NCI-H2227 (cell line): ENCODE data around the gene KIDINS220.
A peak's percentile ranks its signal among the peaks of the same experiment; 100 is the strongest.
"Not testable (repeated sequence)": the region's sequence is repeated elsewhere in the genome, so short reads cannot be mapped to it uniquely, and the experiment has no call there.

Experiments
- DNase-seq: peaks from one replicate; lab custom pipeline; 2025; ENCODE audit not compliant: unreplicated experiment; lab: John Stamatoyannopoulos, UW

The KIDINS220 gene

GRCh38 chr2:8754106-8754776, 83.2 kb downstream of the KIDINS220 start:
- peak; percentile 27 for DNase-seq

GRCh38 chr2:8753609-8754008, 83.8 kb downstream of the KIDINS220 start:
- peak; percentile 37 for DNase-seq

GRCh38 chr2:8752385-8752784, 85.0 kb downstream of the KIDINS220 start:
- DNase-seq, result no peak

GRCh38 chr2:8750221-8750620, 87.2 kb downstream of the KIDINS220 start:
- DNase-seq, result no peak

GRCh38 chr2:8743261-8743660, 94.2 kb downstream of the KIDINS220 start:
- no peak for DNase-seq

GRCh38 chr2:8740136-8740535, 97.3 kb downstream of the KIDINS220 start:
- no peak for DNase-seq

- no peak for DNase-seq
These were observed 99.7 kb downstream of the KIDINS220 start for GRCh38 chr2:8737571-8738175.

GRCh38 chr2:8732601-8733000, 104.8 kb downstream of the KIDINS220 start:
- no peak for DNase-seq

GRCh38 chr2:8729939-8730338, 107.5 kb downstream of the KIDINS220 start:
- no peak for DNase-seq

- not testable (repeated sequence) for DNase-seq
These were observed 108.3 kb downstream of the KIDINS220 start for GRCh38 chr2:8729101-8729500.

GRCh38 chr2:8728305-8729015, 109.0 kb downstream of the KIDINS220 start:
- no peak for DNase-seq

- DNase-seq, result no peak
These were observed 111.6 kb downstream of the KIDINS220 start for GRCh38 chr2:8725838-8726237.

- no peak for DNase-seq
These were observed 114.4 kb downstream of the KIDINS220 start for GRCh38 chr2:8722986-8723385.

GRCh38 chr2:8721410-8721809, 116.0 kb downstream of the KIDINS220 start:
- no peak for DNase-seq

GRCh38 chr2:8720741-8721140, 116.7 kb downstream of the KIDINS220 start:
- no peak for DNase-seq

- DNase-seq, result no peak
These were observed 117.9 kb downstream of the KIDINS220 start for GRCh38 chr2:8719528-8719927.

- DNase-seq, result no peak
These were observed 122.4 kb downstream of the KIDINS220 start for GRCh38 chr2:8714971-8715370.

GRCh38 chr2:8714283-8714682, 123.1 kb downstream of the KIDINS220 start:
- no peak for DNase-seq

- DNase-seq, result no peak
These were observed 126.5 kb downstream of the KIDINS220 start for GRCh38 chr2:8710951-8711350.

- no peak for DNase-seq
These were observed 127.8 kb downstream of the KIDINS220 start for GRCh38 chr2:8709611-8710010.

GRCh38 chr2:8704906-8705305, 132.5 kb downstream of the KIDINS220 start:
- no peak for DNase-seq

GRCh38 chr2:8701681-8702379, 135.6 kb downstream of the KIDINS220 start:
- no peak for DNase-seq
